Heart left ventricle (tissue), 13 donors: ENCODE data around the gene SPG11.

Experiments used
- POLR2A ChIP-seq, 2 donors: fragments of 450-650 bp; IDR thresholded peaks; one replicate each; pipeline ENCODE4 v1.6.1; 2017; ENCODE audit warnings: antibody characterized with exemption in 2 of 2, mild to moderate bottlenecking in 2 of 2, moderate library complexity in 2 of 2
- TF ChIP-seq, protein P1 (sequence below), 12 donors: fragments of 200-600 bp; sonication (generic) in 4 of 12; IDR thresholded peaks; one replicate each; pipeline versions ENCODE4 v1.5.0 to v1.8.0; 2018 to 2022; ENCODE audit warnings: antibody characterized with exemption in 12 of 12, mild to moderate bottlenecking in 5 of 12
- donor health status: ischemic (EF 13 %, LVEDD 7.1; RV severe dilation, severe dysfunction).
- donor health status: DM: no; HTN: yes; CAD: no.
- donor health status: DM: no; HTN: no; CAD: no.
- donor health status: ischemic (EF 25% LVEDD 6.9; RV normal size, moderate dysfunction).
- donor health status: ischemic (EF 25% LVEDD 5.7; RV mildly dilated, moderate dysfunction).
- donor health status: ischemic (EF 35%, LVEDD 5.7; RV mildly dilated, moderate dysfunction).
- donor health status: nonischemic (EF 11% LVEDD 7.7; RV severe dilation, severe dysfunction).
- donor health status: DM: yes; HTN: yes; CAD: no.
- donor health status: PGD.
- donor health status: ischemic (EF 29% LVEDD 5.4; RV normal size, mild dysfunction).
- donor health status: nonischemic (EF 23%, LVEDD 6.1; RV moderate dilation, normal function).

DNA sequence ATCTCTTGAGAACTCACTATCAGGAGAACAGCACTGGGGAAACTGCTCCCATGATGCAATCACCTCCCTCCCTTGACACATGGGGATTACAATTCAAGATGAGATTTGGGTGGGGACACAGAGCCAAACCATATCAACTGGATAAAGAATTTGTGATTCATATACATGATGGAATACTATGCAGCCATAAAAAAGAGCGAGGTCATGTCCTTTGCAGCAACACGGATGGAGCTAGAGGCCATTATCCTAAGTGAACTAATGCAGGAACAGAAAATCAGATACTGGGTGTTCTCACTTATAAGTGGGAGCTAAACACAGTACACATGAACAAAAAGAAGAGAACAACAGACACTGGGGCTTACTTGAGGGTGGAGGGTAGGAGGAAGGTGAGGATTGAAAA, 17.0 kb downstream of the SPG11 start:
- TF ChIP-seq POLR2A (IDR thresholded peaks at IDR 0.05): no peak
- TF ChIP-seq, protein P1, sequence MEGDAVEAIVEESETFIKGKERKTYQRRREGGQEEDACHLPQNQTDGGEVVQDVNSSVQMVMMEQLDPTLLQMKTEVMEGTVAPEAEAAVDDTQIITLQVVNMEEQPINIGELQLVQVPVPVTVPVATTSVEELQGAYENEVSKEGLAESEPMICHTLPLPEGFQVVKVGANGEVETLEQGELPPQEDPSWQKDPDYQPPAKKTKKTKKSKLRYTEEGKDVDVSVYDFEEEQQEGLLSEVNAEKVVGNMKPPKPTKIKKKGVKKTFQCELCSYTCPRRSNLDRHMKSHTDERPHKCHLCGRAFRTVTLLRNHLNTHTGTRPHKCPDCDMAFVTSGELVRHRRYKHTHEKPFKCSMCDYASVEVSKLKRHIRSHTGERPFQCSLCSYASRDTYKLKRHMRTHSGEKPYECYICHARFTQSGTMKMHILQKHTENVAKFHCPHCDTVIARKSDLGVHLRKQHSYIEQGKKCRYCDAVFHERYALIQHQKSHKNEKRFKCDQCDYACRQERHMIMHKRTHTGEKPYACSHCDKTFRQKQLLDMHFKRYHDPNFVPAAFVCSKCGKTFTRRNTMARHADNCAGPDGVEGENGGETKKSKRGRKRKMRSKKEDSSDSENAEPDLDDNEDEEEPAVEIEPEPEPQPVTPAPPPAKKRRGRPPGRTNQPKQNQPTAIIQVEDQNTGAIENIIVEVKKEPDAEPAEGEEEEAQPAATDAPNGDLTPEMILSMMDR (IDR thresholded peaks at IDR 0.05): no peak
